Kidney epithelial cell (primary cell): ENCODE data around the gene ZDHHC8. TPM values are rescaled to one million over a fixed set of nuclear protein-coding genes. Genes with fewer than 3 reads are reported as not detected.
A peak's percentile ranks its signal among the peaks of the same experiment; 100 is the strongest.

Experiments
- DNase-seq: peaks from one replicate; pipeline ENCODE4 v3.0.0-alpha.2; 2010; ENCODE audit warnings: low read depth
- H3K27me3 ChIP-seq: 2 replicates; pipeline ENCODE4 v1.6.0; 2011; ENCODE audit warnings: low read length; ENCODE audit not compliant: control insufficient read depth, insufficient read depth
- H3K36me3 ChIP-seq: 2 replicates; pipeline ENCODE4 v1.5.1; 2011; ENCODE audit warnings: low read length; ENCODE audit not compliant: control insufficient read depth, insufficient read depth
- H3K4me3 ChIP-seq: 2 replicates; pipeline ENCODE4 v1.5.1; 2011; ENCODE audit warnings: low read depth, mild to moderate bottlenecking, control low read depth, low read length
- CTCF ChIP-seq: IDR thresholded peaks from 2 replicates; pipeline ENCODE4 v1.5.1; 2011; ENCODE audit warnings: mild to moderate bottlenecking, moderate library complexity, low read length, control low read depth, inconsistent platforms; ENCODE audit not compliant: insufficient read depth, poor library complexity, severe bottlenecking
- total RNA-seq: library from RNA; depleted of rRNA; stranded (reverse); fragments of >200 nt; gene quantifications from 2 replicates; pipeline ENCODE4 v1.2.3, GENCODE V29; 2015

The ZDHHC8 gene
- total RNA-seq, 1 donor from 2014 or later, result 26.9 TPM

- DNase-seq, result no peak
- peak; percentile 27 for TF ChIP-seq CTCF
- Histone ChIP-seq H3K4me3 (no peak overlapping the region), H3K36me3 (no peaks in the 10 kb centered on the region), H3K27me3 (peaks cover 63% of the 10 kb centered on the region)
These were observed 43.4 kb downstream of the ZDHHC8 start for GRCh38 chr22:20174785-20175596.

- Histone ChIP-seq H3K36me3 (no peaks in the 10 kb centered on the region), H3K4me3 (no peak overlapping the region), H3K27me3 (peaks cover 59% of the 10 kb centered on the region)
- no peak for TF ChIP-seq CTCF
- no peak for DNase-seq
These were observed 43.9 kb downstream of the ZDHHC8 start for GRCh38 chr22:20175597-20175900.

GRCh38 chr22:20176421-20177085 is 44.9 kb downstream of the ZDHHC8 start:
- Histone ChIP-seq H3K27me3 (peaks cover 55% of the 10 kb centered on the region), H3K4me3 (no peak overlapping the region), H3K36me3 (no peaks in the 10 kb centered on the region)
- DNase-seq, result no peak
- TF ChIP-seq CTCF, result no peak

- no peaks in the 10 kb centered on the region for H3K36me3 ChIP-seq
- no peak overlapping the region for H3K4me3 ChIP-seq
- TF ChIP-seq CTCF, result no peak
- H3K27me3 ChIP-seq, result peaks cover 52% of the 10 kb centered on the region
- DNase-seq, result no peak
These were observed 45.8 kb downstream of the ZDHHC8 start for GRCh38 chr22:20177217-20177911.

GRCh38 chr22:20178075-20178914 is 46.7 kb downstream of the ZDHHC8 start:
- no peak for DNase-seq
- Histone ChIP-seq H3K36me3 (no peaks in the 10 kb centered on the region), H3K4me3 (no peak overlapping the region), H3K27me3 (peaks cover 54% of the 10 kb centered on the region)
- no peak for TF ChIP-seq CTCF
